ENCODE results near the gene TSPAN18.

TSPAN18 gene

DNA sequence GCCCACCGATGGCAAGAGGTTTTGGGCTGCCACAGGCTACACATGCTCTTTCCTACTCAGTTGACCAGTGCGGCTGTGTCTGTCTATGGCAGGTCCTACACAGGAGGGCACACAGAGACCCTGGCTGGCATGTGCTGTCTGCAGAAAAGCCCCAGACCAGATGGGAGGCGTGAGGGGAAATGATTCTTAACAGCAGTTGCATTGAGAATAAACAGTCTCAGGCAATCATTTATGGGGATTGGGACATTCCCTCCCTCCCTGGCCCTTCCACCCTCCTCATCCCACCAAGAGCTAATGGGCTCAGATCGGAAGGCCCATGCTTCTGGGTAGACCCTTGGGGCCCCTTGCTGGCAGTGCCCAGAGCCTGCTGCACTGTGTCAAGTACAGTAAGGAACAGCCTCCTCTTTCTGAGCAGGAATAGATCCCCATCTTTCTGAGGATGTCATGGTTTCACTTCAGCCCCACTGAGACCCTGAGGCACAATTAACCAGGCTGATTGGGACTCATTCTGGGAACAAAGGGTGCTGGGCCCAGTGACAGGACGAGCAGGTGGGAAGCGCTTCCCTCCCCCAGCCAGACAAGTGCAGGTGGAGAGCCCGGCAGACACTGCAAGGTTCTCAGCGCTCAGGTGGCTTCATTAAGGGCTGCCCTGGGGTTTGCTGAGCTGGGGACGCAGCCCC, 28.3 kb downstream of the TSPAN18 start:
- Histone ChIP-seq H3K36me3 (ENCODE audit: insufficient read depth, low read length) (peaks cover 4% of the 10 kb centered on the region; the same call in 1 of the 2 replicates), H3K27ac (no peak overlapping the region), H3K9ac (ENCODE audit: insufficient read length) (no peak overlapping the region), H3K4me3 (no peak overlapping the region), H3K9me3 (ENCODE audit: low read depth, low read length) (0 out of 2 replicates have a peak, but pooled peaks cover 5% of the 10 kb centered on the region)
- DNase-seq (ENCODE audit: low read depth, low spot score) = no peak
- no peak for TF ChIP-seq POLR2AphosphoS5 (IDR thresholded peaks at IDR 0.05; ENCODE audit: borderline replicate concordance, low read depth, low read length)
- no peak for TF ChIP-seq EZH2 (IDR thresholded peaks at IDR 0.05)
- no peak for TF ChIP-seq FOXP2 (optimal IDR thresholded peaks at IDR 0.05; ENCODE audit: control extremely low read depth, extremely low read length, insufficient read depth)

DNA sequence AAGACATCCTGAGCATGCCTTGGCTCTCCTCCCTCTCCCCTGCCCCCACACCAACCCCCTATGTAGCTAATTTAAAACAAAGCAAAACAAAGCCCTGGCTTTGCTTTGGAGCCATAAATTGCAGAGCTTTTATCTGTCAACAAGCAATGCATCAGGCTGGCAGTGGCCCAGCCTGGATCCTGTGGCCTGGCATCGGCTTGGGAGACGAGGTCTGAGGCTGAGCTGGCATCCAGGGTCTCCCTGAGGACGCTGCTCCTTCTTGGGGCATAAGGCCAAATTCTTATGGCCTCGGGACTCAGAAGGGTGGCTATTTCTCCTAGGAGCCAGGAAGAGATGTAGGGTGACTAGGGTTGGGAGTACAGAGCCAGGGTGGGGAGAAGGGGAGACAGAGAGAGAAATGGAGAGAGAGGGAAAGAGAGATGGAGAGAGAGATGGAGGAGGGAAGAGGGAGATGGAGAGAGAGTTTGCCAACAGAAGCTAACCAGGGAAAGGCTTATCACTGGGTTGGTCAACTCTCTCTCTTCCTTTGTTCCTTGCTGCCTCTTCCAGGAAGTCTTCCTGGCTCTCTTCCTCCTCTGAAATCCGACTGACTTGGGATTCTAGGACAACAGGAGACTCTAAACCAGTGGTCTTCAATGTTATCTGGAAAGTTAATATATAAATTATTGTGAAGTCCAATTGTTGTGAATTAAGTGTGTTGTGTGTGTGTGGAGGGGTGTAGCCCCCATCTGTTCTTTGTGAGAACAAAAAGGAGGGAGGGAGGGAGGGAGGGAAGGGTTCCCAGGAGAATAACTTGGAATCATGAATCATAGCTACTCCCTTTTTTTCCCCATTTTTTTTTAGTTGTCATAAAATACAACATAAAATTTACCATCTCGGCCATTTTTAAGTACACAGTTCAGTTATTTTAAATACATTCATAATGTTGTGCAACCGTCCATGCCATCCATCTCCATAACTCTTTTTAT, 29.1 kb downstream of the TSPAN18 start:
- Histone ChIP-seq H3K36me3 (ENCODE audit: insufficient read depth, low read length) (peaks cover 4% of the 10 kb centered on the region; the same call in 1 of the 2 replicates), H3K4me3 (no peak overlapping the region), H3K9me3 (ENCODE audit: low read depth, low read length) (0 out of 2 replicates have a peak, but pooled peaks cover 5% of the 10 kb centered on the region), H3K9ac (ENCODE audit: insufficient read length) (no peak overlapping the region), H3K27ac (no peak overlapping the region)
- no peak for DNase-seq (ENCODE audit: low read depth, low spot score)
- TF ChIP-seq FOXP2 (optimal IDR thresholded peaks at IDR 0.05; ENCODE audit: control extremely low read depth, extremely low read length, insufficient read depth) (no peak), EZH2 (IDR thresholded peaks at IDR 0.05) (no peak), POLR2AphosphoS5 (IDR thresholded peaks at IDR 0.05; ENCODE audit: borderline replicate concordance, low read depth, low read length) (no peak)

DNA sequence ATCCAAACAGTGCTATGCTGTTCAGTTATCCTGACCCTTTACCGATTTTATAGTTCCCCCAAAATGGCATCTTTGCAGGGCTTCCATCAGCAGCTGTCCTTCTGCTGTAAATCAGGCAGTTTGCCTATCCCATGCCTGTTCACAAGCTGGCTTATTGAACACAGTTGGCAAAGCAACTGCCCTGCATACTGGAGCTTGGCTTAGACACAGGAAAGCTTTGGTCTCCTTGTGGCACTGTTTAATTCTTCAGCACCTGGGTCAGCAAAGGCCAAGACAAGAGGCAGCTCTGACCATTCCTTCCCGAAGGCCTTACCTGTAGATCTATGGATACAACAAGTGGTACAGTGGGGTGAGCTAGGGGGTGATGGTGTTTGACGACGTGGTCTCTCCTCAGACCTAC, 32.2 kb downstream of the TSPAN18 start:
- TF ChIP-seq EZH2 (IDR thresholded peaks at IDR 0.05) (no peak), FOXP2 (optimal IDR thresholded peaks at IDR 0.05; ENCODE audit: control extremely low read depth, extremely low read length, insufficient read depth) (no peak), POLR2AphosphoS5 (IDR thresholded peaks at IDR 0.05; ENCODE audit: borderline replicate concordance, low read depth, low read length) (no peak)
- DNase-seq (ENCODE audit: low read depth, low spot score) = no peak
- H3K9ac ChIP-seq (ENCODE audit: insufficient read length) = no peak overlapping the region
- no peak overlapping the region for H3K4me3 ChIP-seq
- H3K9me3 ChIP-seq (ENCODE audit: low read depth, low read length) = 0 out of 2 replicates have a peak, but pooled peaks cover 5% of the 10 kb centered on the region
- H3K27ac ChIP-seq = no peak overlapping the region
- peaks cover 4% of the 10 kb centered on the region; the same call in 1 of the 2 replicates for H3K36me3 ChIP-seq (ENCODE audit: insufficient read depth, low read length)

DNA sequence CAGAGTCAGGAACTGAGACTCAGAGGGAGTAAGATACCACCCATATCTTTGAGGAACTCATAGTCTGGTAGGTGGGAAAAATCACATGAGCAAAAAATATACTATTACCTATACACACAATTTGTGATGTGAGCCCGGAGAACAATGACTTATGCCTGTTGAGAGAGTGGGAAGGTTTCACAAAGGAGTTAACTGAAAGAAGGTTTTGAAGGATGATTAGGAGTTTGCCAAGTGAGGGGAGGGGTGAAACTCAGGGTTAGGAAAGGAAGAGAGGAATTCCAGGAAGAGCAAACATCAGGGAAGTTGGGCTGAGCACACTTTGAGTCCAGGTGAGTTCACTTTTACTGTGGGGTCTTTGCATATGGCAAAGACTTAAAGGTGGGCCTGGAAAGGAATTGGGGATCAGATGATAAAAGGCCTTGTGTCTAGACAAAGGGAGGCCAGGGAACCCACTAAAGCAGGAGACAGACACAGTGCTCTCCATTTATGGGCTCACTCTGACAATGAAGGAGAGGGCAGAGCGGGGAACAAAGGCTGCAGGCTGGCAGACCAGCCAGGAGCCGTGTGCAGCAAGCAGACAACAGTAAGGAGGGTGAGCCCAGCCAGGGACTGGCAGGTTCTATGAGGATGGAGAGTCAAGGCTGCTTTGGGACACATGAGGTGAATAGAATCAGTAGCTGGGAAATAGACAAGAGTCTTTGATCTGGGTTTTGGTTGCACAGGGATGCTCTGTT, 33.1 kb downstream of the TSPAN18 start:
- no peak overlapping the region for H3K27ac ChIP-seq
- TF ChIP-seq EZH2 (IDR thresholded peaks at IDR 0.05) (no peak), FOXP2 (optimal IDR thresholded peaks at IDR 0.05; ENCODE audit: control extremely low read depth, extremely low read length, insufficient read depth) (no peak), POLR2AphosphoS5 (IDR thresholded peaks at IDR 0.05; ENCODE audit: borderline replicate concordance, low read depth, low read length) (no peak)
- H3K9ac ChIP-seq (ENCODE audit: insufficient read length) = no peak overlapping the region
- peaks cover 4% of the 10 kb centered on the region; the same call in 1 of the 2 replicates for H3K36me3 ChIP-seq (ENCODE audit: insufficient read depth, low read length)
- DNase-seq (ENCODE audit: low read depth, low spot score) = no peak
- no peak overlapping the region for H3K4me3 ChIP-seq
- H3K9me3 ChIP-seq (ENCODE audit: low read depth, low read length) = 0 out of 2 replicates have a peak, but pooled peaks cover 5% of the 10 kb centered on the region

- no peak for TF ChIP-seq FOXP2 (optimal IDR thresholded peaks at IDR 0.05; ENCODE audit: control extremely low read depth, extremely low read length, insufficient read depth)
- no peak for TF ChIP-seq POLR2AphosphoS5 (IDR thresholded peaks at IDR 0.05; ENCODE audit: borderline replicate concordance, low read depth, low read length)
- TF ChIP-seq EZH2 (IDR thresholded peaks at IDR 0.05) = no peak
- Histone ChIP-seq H3K9me3 (ENCODE audit: low read depth, low read length) (0 out of 2 replicates have a peak, but pooled peaks cover 5% of the 10 kb centered on the region), H3K36me3 (ENCODE audit: insufficient read depth, low read length) (peaks cover 4% of the 10 kb centered on the region; the same call in 1 of the 2 replicates), H3K27ac (no peak overlapping the region), H3K4me3 (no peak overlapping the region), H3K9ac (ENCODE audit: insufficient read length) (no peak overlapping the region)
- DNase-seq (ENCODE audit: low read depth, low spot score) = no peak
Observed at GRCh38 chr11:44760477-44760872, 33.7 kb downstream of the TSPAN18 start.

- peaks cover 4% of the 10 kb centered on the region; the same call in 1 of the 2 replicates for H3K36me3 ChIP-seq (ENCODE audit: insufficient read depth, low read length)
- no peak for DNase-seq (ENCODE audit: low read depth, low spot score)
Observed at GRCh38 chr11:44760917-44761550, 34.3 kb downstream of the TSPAN18 start.

DNA sequence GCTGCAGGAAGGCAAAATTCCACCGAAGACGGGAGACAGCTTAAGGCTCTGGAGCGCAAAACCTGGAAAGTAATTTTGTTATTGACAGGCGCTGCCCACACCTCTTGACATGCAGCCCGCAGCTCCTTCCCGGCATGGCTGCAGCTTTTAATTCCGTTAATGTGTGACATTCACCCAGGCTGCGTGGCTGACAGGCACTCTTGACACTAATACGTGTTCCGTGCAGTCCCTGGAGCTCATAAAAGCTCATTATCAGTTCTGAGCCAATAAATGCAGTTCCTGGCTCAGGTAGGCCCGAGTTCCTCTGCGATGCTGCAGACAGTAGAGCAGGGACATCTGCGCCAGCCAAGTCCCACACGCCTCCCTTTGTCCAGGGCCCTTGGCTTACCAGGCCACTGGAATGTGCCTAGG, 34.8 kb downstream of the TSPAN18 start:
- DNase-seq (ENCODE audit: low read depth, low spot score) = no peak
- 0 out of 2 replicates have a peak, but pooled peaks cover 5% of the 10 kb centered on the region for H3K9me3 ChIP-seq (ENCODE audit: low read depth, low read length)
- H3K4me3 ChIP-seq = no peak overlapping the region
- H3K36me3 ChIP-seq (ENCODE audit: insufficient read depth, low read length) = peaks cover 4% of the 10 kb centered on the region; the same call in 1 of the 2 replicates
- TF ChIP-seq POLR2AphosphoS5 (IDR thresholded peaks at IDR 0.05; ENCODE audit: borderline replicate concordance, low read depth, low read length) = no peak
- TF ChIP-seq FOXP2 (optimal IDR thresholded peaks at IDR 0.05; ENCODE audit: control extremely low read depth, extremely low read length, insufficient read depth) = no peak
- no peak for TF ChIP-seq EZH2 (IDR thresholded peaks at IDR 0.05)
- no peak overlapping the region for H3K27ac ChIP-seq
- no peak overlapping the region for H3K9ac ChIP-seq (ENCODE audit: insufficient read length)

More at GRCh38 chr11:44760917-44761550, 34.3 kb downstream of the TSPAN18 start:
- H3K9ac ChIP-seq (ENCODE audit: insufficient read length) = no peak overlapping the region
- no peak for TF ChIP-seq EZH2 (IDR thresholded peaks at IDR 0.05)
- no peak for TF ChIP-seq POLR2AphosphoS5 (IDR thresholded peaks at IDR 0.05; ENCODE audit: borderline replicate concordance, low read depth, low read length)
- no peak for TF ChIP-seq FOXP2 (optimal IDR thresholded peaks at IDR 0.05; ENCODE audit: control extremely low read depth, extremely low read length, insufficient read depth)
- H3K9me3 ChIP-seq (ENCODE audit: low read depth, low read length) = 0 out of 2 replicates have a peak, but pooled peaks cover 5% of the 10 kb centered on the region
- H3K27ac ChIP-seq = no peak overlapping the region
- H3K4me3 ChIP-seq = no peak overlapping the region

All from SK-N-MC (cell line).